ENCODE measurements around the gene NTNG1. TPM values are rescaled to one million over a fixed set of nuclear protein-coding genes. Genes with fewer than 3 reads are reported as not detected.

NTNG1 gene
- total RNA-seq, 1 experiment from 2014 or later: 5.8 TPM

GRCh38 chr1:107451715-107452114 is 310.9 kb downstream of the NTNG1 start:
- no peak for DNase-seq (ENCODE audit: low read depth)

GRCh38 chr1:107454791-107455190 is 314.0 kb downstream of the NTNG1 start:
- peak; percentile 8 for DNase-seq (ENCODE audit: low read depth)

DNA sequence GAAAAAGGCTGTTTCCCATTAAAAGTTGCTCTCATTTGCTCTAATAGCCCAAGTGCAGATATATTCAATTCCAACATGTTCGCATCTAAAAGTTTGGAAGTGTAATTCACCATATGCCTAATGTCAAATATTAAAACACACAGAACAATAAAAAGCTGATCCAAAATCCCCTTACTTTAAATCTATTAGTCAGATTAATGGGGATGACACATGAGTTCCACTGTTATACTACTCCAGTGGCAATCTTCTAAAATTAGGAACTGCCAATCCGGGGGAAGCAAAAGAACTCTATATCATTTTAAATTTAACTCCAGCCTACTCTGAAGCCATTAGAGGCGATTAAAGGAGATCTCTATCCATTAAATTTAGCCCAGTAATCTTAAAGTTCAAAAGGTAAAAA is 317.1 kb downstream of the NTNG1 start:
- DNase-seq (ENCODE audit: low read depth): no peak

DNA sequence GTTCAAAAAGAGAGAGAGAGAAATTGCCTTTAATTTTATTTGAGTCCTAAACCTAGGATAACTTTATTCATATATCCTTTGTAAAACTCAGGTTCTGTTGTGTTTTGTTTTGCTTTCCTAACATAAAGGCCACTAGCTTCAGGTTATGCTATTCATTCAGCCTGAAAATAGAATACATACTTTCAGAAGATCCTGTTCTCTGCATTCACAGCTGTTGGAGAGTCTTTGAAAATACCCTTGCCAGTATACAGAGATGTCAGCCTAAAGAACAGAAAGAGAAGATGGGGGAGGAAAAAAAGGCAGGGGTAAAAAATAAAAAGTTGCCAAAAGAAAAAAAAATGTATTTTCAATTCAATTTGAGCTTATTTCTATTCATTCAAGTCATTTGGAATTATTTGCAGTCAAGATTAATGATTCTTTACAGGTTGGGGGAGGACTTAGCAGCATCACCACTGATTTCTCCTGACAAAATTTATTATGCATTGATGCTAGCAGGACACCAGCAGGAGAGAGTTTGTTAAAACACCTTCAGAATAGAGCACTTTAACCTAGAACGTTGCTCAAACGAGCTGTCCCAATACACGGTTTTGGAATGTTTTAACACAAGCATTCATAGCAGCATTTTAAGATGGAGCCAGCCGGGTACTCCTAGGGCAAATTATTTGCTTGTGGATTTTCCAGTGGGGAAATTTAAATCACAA is 318.5 kb downstream of the NTNG1 start:
- DNase-seq (ENCODE audit: low read depth): no peak

GRCh38 chr1:107460035-107460434 is 319.2 kb downstream of the NTNG1 start:
- no peak for DNase-seq (ENCODE audit: low read depth)

GRCh38 chr1:107464827-107465226 is 324.0 kb downstream of the NTNG1 start:
- no peak for DNase-seq (ENCODE audit: low read depth)

DNA sequence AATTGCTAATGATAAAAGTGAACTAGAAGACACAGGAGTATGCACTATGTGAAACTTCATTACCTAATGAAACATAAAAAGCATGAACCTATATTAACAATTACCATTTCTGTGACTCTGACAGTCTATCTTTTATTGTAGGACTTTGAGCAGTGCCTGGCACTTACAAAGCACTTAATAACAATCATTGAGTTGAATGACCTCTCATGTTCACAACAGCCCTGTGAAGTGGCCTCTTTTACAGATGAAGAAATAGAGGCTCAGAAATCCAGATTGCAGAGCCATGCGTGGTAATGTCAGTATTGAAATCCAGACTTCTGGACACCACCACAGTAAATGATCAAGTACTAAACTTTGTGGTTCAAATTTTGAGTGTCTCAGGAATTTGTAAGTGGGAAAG is 326.4 kb downstream of the NTNG1 start:
- no peak for DNase-seq (ENCODE audit: low read depth)

DNA sequence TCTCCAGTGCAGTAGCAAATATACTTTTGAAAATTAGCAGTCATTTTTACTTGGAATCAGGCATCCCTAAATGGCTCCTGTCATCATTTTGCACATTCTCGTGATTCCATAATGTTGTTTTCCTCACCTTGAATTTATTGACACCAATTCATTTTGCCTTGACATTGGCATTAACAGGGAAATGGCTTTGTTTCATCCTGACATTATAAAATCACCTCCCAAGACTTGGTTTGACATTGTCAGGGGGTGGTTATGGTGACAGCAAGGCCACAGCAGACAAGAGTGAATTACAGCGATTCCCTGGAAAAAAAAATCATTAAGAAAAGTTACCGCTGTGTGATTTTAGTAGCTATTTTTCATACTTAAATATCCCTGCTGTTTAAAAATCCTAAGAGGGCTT is 327.0 kb downstream of the NTNG1 start:
- DNase-seq (ENCODE audit: low read depth): no peak

- DNase-seq (ENCODE audit: low read depth): no peak
Observed at GRCh38 chr1:107473065-107473464, 332.2 kb downstream of the NTNG1 start.

GRCh38 chr1:107474877-107475612 is 334.2 kb downstream of the NTNG1 start:
- peak; percentile 37 for DNase-seq (ENCODE audit: low read depth)

DNA sequence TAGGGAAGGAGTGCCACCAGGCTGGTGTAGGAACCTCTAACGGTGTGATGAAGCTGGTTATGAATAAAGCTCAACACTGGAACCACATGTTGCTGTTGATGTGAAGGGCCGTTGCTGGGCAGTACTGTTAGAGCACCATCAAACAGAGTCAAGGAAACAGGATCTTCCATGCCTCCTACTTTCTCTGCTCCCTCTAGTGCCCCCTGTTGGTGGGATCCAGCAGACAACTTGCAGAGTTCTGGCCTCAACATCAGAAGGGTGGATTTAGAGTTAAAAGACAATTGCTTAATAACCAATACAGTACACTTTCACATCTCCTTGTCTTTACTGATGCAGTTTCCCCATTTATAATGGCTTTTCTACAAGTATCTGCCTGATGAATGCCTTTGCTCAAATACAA is 336.4 kb downstream of the NTNG1 start:
- DNase-seq (ENCODE audit: low read depth): no peak

DNA sequence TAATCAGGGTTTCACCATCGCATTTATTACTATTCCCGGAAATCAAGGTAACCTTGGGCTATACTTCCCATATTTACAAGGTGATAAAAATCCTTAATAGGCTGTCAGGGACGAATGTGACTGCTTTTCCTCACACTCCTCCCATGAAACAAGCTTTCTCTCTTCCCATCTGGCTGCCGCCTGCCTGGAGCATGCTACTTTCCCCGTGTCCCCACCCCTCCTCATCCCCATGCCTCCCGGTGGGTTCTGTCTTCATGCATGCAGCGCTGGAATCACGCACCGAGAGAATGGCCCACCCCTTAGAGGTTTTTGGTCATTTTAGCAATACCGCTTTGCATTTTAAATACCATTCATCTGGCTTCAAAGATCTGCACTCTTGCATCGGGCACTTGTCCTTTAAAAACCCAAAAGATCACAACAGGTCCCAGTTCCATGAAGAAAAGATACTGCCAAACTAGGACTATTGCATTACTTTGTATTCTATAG is 339.1 kb downstream of the NTNG1 start:
- no peak for DNase-seq (ENCODE audit: low read depth)

GRCh38 chr1:107480548-107481415 is 339.9 kb downstream of the NTNG1 start:
- peak; percentile 6 for DNase-seq (ENCODE audit: low read depth)

DNA sequence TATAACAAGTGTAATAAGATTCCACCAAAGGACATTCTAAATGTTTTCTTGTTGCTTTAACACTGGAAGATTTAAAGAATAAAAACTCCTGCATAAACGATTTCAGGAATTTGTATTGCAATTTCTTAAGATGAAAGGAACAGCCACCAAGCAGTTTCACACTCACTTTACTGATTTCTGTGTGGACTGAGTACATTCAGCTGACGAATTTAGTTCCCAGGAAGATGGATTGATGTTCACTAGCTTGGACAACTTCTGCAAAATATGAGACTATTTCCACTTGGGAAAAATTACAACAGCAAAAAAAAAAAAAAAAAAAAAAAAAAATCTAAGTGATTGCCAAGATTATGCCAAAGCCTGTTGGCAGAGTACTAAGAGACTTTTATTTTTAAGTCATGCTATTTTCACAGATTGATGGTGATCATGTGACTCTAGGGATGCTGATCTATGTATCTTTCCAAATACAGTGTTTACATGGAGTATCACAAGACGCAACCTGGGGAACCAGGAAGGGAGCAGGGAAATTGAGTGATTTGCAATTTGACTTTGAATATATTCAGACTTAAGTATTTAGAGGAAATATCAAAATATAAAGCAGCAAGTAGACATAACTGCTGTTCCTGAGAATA is 341.0 kb downstream of the NTNG1 start:
- no peak for DNase-seq (ENCODE audit: low read depth)

DNA sequence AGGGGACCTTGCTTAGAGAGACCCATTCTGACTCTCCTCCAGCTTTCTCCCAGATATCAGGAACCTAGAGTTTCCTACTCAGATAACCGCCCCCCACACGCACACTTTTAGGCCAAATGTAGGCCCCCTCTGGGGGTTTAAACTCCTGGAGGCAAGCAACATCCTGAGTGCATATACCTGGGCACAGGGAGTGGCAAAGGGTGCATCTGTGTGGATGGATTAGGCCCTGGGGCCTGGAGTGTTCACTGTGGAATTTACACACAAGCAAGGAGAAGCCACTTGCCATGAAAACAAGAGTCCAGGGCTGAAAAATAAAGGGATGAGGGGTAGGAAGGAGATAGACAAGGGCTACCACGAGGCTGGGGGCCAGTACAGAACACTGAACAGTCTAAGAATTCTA is 343.1 kb downstream of the NTNG1 start:
- DNase-seq (ENCODE audit: low read depth): no peak

DNA sequence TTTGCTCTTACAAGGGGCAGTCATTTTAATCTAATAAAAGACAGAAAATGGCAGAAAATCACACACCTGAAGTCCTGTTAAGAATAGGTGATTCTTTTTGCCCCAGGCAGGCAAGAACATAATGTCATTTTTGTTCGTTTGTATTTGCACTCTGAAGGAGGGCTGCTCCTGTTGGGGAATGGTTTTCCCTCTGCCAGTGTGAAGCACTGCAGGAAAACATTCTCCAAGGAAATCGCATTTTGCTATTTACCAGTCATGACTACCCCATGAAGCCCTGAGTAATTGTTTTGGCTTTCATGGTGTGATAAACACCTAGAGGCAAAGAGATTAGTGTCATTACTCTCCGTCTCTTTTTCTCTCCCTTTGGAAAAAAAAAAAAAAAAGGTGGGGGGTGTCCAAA is 345.5 kb downstream of the NTNG1 start:
- no peak for DNase-seq (ENCODE audit: low read depth)

GRCh38 chr1:107487506-107487905 is 346.7 kb downstream of the NTNG1 start:
- DNase-seq (ENCODE audit: low read depth): no peak

- no peak for DNase-seq (ENCODE audit: low read depth)
Observed at GRCh38 chr1:107491582-107491981, 350.7 kb downstream of the NTNG1 start.

DNA sequence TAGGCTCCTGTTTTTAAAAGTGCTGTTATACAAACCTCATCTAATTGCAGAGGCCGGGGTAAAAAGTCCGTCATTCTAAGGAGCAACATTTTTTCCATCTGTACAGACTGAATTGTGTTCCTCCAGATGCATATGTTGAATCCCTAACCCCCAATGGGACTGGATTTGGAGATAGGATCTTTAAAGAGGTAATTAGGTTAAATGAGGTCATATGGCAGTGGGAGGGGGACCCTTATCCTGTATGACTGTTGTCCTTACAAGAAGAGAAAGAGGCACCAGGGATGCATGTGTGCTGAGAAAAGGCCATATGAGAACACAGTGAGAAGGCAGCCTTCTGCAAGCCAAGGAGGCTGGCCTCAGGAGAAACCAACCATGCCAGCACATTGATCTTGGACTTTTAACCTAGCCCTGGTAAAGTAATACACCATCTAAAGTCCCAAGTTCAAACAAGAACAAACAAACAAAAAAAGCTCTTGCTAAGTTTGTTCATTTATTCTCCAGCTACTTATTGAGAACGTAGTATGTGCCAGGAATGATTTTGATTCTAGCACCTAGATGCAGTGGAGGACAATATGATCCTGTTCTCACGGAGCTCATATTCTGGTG is 352.4 kb downstream of the NTNG1 start:
- DNase-seq (ENCODE audit: low read depth): no peak

- no peak for DNase-seq (ENCODE audit: low read depth)
Observed at GRCh38 chr1:107494061-107494460, 353.2 kb downstream of the NTNG1 start.

DNA sequence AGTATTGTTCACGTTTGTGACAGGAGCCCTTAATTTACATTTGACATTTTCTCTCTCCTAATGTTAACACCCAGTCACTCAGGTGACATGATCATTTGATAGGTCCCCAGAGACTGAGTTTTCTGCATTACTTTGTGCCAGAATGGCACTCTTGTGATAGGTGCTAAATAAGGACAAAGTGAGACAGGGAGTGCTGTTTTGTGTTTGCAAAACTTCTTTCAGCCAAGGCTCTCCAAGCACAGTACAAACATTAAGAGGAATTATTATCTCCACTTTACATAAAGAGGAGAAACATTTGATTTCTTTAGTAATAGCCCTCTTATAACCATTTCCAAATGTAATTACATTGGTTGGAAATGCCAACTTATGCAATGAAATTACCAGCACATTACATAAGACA is 355.2 kb downstream of the NTNG1 start:
- DNase-seq (ENCODE audit: low read depth): no peak
